ENCODE data around the gene CTSO. TPM values are rescaled to one million over a fixed set of nuclear protein-coding genes. Genes with fewer than 3 reads are reported as not detected.

The CTSO gene
- total RNA-seq, 1 experiment from 2014 or later: 0.81 TPM

DNA sequence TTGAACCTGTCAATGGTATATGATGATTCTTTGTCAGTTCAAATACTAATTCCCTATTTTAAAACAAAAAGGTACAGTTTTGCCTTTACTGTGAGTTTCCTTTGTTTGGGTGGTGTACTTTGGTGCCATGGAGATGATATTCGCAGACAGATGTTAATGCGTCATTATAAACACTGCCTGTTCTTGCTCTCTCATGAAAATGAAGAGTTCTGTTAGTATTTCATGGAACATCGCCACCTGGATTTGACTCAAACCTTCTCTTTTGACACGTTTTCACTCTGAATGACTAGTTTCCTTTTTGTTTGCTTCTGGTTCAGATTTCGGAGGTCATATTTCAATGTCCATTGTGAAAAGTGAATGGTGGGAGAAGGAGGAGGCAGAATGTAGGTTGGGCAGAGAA is 6.9 kb upstream of the CTSO start:
- no peaks in the 10 kb centered on the region for H3K27me3 ChIP-seq (ENCODE audit: insufficient read depth, low read length)
- H3K56ac ChIP-seq (ENCODE audit: insufficient read length, low read depth, low read length): no peak overlapping the region
- H2AFZ ChIP-seq (ENCODE audit: low read length): no peak overlapping the region
- no peak overlapping the region for H3K27ac ChIP-seq (ENCODE audit: insufficient read length, low read depth, low read length)
- no peak overlapping the region for H3K4me2 ChIP-seq (ENCODE audit: insufficient read depth, insufficient read length, low read length)
- no peak overlapping the region for H2BK20ac ChIP-seq (ENCODE audit: low read depth, low read length, poor library complexity, severe bottlenecking)
- H2BK12ac ChIP-seq (ENCODE audit: insufficient read length, low read depth, low read length): no peak overlapping the region
- H3K4me1 Mint-ChIP-seq: peaks cover 3 to 6% of the 10 kb centered on the region in 2 experiments; a peak in 2 of 4 replicates
- no peak overlapping the region for H4K91ac ChIP-seq (ENCODE audit: insufficient read length, low read depth, low read length)
- H3K4ac ChIP-seq (ENCODE audit: low read depth, low read length): no peak overlapping the region
- H3K9me3 Mint-ChIP-seq: no peaks in the 10 kb centered on the region
- no peaks in the 10 kb centered on the region for H3K36me3 Mint-ChIP-seq (ENCODE audit: insufficient read depth in 1 of 3, low read depth in 3 of 3)
- no peaks in the 10 kb centered on the region; the same call in 1 of the 2 replicates for H3K4me1 ChIP-seq (ENCODE audit: insufficient read depth, low read length)
- TF ChIP-seq, protein P1, sequence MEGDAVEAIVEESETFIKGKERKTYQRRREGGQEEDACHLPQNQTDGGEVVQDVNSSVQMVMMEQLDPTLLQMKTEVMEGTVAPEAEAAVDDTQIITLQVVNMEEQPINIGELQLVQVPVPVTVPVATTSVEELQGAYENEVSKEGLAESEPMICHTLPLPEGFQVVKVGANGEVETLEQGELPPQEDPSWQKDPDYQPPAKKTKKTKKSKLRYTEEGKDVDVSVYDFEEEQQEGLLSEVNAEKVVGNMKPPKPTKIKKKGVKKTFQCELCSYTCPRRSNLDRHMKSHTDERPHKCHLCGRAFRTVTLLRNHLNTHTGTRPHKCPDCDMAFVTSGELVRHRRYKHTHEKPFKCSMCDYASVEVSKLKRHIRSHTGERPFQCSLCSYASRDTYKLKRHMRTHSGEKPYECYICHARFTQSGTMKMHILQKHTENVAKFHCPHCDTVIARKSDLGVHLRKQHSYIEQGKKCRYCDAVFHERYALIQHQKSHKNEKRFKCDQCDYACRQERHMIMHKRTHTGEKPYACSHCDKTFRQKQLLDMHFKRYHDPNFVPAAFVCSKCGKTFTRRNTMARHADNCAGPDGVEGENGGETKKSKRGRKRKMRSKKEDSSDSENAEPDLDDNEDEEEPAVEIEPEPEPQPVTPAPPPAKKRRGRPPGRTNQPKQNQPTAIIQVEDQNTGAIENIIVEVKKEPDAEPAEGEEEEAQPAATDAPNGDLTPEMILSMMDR (conservative IDR thresholded peaks at IDR 0.05): no peak
- H2BK15ac ChIP-seq (ENCODE audit: low read depth, low read length): no peak overlapping the region
- no peak overlapping the region for H3K27ac Mint-ChIP-seq
- H3K23me2 ChIP-seq (ENCODE audit: insufficient read length, low read depth, low read length, poor library complexity, severe bottlenecking): no peaks in the 10 kb centered on the region
- no CpG with 5 or more reads among the region's 5 CpGs for WGBS (ENCODE audit: extremely low coverage, insufficient read length, low lambda C conversion rate)
- no peaks in the 10 kb centered on the region for H3K27me3 Mint-ChIP-seq (ENCODE audit: low read depth)
- H2BK5ac ChIP-seq (ENCODE audit: insufficient read length, low read length): no peak overlapping the region
- no peak overlapping the region for H3K9ac ChIP-seq (ENCODE audit: extremely low read depth, insufficient read length, low read length)
- no peak overlapping the region for H3T11ph ChIP-seq (ENCODE audit: low read length)
- no peak overlapping the region for H3K4me3 Mint-ChIP-seq
- no peak overlapping the region for H3K14ac ChIP-seq (ENCODE audit: insufficient read depth, low read length)
- no peak overlapping the region for H4K8ac ChIP-seq (replicated peaks; ENCODE audit: insufficient read length, low read depth, low read length)
- no peak overlapping the region for H3K18ac ChIP-seq (ENCODE audit: insufficient read length, low read depth, low read length)
- no peak overlapping the region for H2AK5ac ChIP-seq (ENCODE audit: insufficient read length, low read length)
- H4K20me1 ChIP-seq (ENCODE audit: control insufficient read depth, insufficient read depth, insufficient read length): no peaks in the 10 kb centered on the region
- no peak for DNase-seq
- H3K23ac ChIP-seq (ENCODE audit: insufficient read length, low read depth, low read length): no peak overlapping the region
- no peaks in the 10 kb centered on the region for H3K79me1 ChIP-seq (ENCODE audit: insufficient read depth, low read depth, low read length, poor library complexity, severe bottlenecking)
- H4K5ac ChIP-seq (ENCODE audit: insufficient read length, low read depth, low read length): no peak overlapping the region
- H2BK120ac ChIP-seq (ENCODE audit: low read depth, low read length, poor library complexity, severe bottlenecking): no peak overlapping the region
- no peaks in the 10 kb centered on the region for H3K9me3 ChIP-seq (ENCODE audit: control insufficient read depth, low read depth, low read length)
- H3K79me2 ChIP-seq (ENCODE audit: insufficient read depth, low read length): no peaks in the 10 kb centered on the region

Data from H9 (cell line).